NCI-H2107 treated with DMSO at 0.1 percent for 48 hours (cell line): ENCODE measurements around the gene LRRC61.
"Not testable (repeated sequence)": the region's sequence is repeated elsewhere in the genome, so short reads cannot be mapped to it uniquely, and the experiment has no call there.

Experiments used
- DNase-seq: peaks from one replicate; lab custom pipeline; 2025; ENCODE audit not compliant: unreplicated experiment; lab: John Stamatoyannopoulos, UW

Gene LRRC61

DNA sequence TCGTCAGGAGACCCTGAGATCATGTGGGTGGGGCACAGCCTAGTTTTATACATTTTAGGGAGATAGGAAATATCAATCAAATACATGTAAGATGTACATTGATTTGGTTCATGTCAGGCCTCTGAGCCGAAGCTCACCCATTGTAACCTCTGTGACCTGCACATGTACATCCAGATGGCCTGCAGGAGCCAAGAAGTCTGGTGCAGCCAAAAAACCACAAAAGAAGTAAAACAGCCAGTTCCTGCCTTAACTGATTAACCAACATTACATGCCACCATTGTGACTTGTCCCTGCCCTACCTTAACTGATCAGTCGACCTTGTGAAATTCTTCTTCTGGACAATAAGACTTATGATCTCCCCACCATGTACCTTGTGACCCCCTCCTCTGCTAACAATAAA, 16.0 kb upstream of the LRRC61 start:
- DNase-seq, result no peak

DNA sequence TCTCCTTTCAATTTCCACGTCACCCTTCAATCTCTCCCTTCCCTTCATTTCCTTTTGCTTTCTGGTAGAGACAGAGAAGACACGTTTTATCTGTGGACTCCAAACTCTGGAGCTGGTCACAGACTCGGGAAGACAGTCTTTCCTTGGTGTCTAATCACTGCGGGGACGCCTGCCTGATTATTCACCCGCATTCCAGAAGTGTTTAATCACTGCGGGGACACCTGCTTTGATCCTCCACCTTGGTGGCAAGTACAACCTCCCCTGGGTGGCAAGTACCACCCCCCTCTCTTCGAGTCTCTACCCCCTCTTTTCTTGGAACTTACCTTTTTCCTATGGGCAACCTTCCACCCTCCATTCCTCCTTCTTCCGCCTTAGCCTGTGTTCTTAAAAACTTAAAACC, 15.3 kb upstream of the LRRC61 start:
- DNase-seq, result no peak

DNA sequence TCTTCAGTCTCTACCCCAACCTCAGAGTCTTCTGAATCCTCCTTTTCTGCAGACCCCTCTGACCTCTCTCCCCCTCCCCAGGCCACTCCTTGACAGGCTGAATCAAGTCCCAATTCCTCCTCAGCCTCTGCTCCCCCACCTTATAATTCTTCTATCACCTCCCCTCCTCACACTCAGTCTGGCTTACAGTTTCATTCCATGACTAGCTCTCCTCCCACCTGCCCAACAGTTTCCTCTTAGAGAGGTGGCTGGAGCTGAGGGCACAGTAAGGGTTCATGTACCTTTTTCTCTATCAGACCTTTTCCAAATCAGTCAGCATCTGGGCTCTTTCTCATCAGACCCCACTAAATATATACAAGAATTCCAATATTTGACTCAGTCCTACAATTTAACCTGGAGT, 14.6 kb upstream of the LRRC61 start:
- no peak for DNase-seq

DNA sequence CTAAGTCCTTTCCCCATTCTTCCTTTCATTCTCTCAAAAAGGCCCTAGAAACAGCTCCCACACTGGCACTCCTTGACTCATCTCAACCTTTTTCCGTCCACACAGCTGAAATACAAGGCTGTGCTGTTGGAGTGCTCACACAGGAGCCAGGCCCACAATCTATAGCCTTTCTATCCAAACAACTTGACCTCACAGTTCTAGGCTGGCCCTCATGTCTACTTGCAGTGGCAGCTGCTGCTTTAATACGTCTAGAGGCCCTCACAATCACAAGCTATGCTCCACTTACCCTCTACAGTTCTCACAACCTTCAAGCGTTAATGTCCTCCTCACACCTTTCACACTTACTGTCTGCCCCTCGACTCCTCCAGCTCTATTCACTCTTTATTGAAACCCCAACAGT, 12.0 kb upstream of the LRRC61 start:
- no peak for DNase-seq

DNA sequence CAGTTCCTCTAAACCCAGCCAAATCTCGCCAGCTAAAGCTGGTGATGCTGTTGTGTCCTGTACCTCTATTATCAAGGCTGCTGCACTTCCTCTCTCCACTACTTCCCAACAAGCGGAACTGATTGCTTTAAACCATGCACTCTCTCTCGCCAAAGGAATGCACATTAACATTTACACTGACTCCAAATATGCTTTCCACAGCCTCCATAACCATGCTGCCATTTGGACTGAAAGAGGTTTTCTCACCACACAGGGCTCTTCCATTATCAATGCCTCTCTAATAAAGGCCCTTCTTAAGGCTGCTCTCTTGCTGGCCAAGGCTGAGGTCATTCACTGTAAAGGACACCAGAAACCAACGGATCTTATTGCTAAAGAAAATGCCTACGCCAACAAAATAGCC, 11.4 kb upstream of the LRRC61 start:
- no peak for DNase-seq

DNA sequence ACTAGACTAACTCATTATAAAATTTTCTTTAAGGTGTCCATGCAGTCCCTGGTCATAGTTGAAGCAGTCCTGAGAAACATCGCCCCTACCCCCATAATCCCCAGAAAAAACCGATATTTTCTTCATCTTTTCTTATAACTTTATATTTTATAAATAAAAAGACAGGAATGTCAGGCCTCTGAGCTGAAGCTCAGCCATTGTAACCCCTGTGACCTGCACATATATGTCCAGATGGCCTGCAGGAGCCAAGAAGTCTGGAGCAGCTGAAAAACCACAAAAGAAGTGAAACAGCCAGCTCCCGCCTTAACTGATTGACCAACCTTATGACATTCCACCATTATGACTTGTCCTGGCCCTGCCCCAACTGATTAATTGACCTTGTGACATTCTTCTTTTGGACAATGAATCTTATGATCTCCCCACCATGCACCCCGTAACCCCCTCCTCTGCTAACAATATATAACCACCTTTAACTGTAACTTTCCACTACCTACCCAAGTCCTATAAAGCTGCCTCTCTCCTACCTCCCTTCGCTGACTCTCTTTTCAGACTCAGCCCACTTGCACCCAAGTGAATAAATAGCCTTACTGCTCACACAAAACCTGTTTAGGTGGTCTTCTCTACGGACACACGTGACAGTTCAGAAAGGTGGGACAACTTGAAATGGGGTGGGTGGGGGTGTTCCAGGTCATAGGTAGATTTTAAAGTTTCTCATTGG, 10.3 kb upstream of the LRRC61 start:
- DNase-seq, result not testable (repeated sequence)

DNA sequence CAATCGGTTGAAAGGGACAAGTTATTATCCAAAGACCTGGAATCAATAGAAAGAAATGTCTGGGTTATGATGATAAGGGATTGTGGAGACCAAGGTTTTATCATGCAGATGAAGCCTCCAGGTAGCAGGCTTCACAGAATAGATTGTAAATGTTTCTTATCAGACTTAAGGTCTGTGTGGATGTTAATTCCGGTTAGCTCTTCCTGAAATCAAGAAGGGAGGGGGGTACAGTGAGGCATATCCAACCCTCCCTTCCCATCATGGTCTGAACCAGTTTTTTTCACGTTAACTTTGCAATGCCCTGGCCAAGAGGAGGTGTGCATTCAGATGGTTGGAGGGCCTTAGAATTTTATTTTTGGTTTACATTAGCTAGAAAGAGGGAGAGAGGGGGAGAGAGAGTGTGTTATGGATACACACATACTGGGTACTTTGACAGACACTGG, 9.8 kb upstream of the LRRC61 start:
- no peak for DNase-seq

DNA sequence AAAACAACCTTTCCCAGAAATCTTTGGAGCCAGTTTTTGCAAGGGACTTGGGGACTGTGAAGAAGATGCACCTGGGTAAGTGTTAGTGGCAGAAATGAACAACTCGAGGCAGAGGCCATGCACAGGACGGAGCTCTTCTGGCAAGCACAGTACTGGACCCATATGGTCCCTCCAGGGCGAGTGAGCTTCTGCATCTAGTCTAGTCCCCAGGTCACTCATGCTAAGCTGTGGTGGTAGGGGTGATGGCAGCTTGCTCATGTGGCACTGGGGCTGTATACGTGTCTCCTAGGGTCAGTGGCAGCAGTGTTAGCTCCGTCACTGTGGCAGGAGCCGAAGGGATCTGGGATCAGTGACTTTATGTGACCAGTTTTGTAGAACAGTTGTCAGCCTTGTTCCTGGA, 9.3 kb upstream of the LRRC61 start:
- DNase-seq, result no peak

DNA sequence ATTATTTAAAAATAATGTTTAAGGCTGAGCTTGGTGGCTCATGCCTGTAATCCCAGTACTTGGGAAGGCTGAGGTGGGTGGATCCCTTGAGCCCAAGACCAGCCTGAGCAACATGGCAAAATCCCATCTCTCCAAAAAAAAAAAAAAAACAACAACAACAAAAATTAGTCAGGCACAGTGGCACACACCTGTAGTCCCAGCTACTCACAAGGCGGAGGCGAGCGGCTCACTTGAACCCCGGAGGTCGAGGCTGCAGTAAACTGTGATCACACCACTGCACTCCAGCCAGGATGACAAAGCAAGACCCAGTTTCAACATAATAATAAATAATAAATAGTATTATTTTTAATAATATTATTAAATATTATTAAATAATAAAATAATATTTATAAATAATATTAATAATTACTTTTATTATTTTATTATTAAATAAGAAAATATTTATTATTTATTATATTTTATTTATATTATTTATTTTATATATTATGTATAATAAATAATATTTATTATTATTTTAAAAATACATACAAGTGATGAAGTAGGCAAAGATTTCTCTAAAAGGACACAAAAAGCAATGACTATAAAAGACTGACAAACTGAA, 8.4 kb upstream of the LRRC61 start:
- no peak for DNase-seq

DNA sequence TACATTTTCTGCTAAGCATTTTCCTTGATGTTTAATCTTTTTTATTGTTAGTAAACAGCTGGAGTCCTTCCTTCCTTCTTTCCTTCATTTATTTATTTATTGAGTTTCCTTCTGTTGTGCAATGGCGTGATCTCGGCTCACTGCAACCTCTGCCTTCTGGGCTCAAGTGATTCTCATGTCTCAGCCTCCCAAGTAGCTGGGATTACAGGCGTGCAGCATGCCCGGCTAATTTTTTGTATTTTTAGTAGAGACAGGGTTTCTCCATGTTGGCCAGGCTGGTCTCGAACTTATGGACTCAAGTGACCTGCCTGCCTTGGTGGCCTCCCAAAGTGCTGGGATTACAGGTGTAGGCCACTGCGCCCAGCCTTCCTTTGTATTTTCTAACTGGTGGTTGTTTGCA, 6.2 kb upstream of the LRRC61 start:
- DNase-seq, result not testable (repeated sequence)

DNA sequence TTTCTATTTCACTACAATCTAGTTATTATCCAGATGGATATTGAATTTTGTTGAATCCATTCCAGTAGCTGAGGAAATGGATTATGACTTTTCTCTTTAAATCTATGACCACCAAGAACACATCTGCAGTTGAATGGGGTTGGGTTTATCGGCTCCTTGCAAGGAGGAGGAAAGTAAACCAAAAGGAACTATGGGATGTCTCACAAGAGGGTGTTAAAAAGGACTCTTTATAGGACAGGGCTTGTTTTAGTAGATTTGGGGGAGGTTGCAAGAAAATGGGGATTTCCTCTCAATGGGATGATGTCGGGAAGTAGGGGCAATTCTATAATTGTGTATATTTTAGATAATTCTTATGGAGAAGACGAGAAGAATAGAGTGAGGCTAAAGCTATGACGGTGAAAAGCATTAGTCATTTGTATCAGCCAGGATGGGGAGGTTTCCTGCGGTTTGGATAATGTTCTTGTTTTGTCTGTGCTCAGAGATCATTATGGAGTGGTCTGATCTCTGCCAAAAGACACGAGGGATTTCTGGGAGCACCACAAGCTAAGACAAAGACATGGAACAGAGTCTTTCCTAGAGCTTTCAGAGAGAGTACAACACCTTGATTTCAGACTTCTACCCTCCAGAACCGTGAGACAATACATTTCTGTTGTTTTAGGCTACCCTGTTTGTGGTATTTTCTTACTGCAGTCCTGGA, 5.3 kb upstream of the LRRC61 start:
- no peak for DNase-seq

DNA sequence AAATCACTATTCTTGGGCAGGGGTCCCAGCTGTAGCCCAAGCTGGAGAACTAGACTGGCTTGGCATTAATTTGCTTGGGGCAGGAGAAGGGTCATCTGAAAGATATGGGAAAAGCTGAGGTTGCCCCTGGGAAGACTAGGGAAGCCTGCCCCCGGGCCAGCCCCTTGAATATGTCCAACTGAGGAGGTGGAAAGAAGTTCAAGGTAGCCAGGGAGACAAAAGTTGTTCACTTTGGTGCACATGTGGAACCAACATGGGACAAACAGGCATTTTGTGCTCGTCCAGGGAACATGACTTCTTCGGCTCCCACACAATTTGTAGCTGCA, 1.4 kb upstream of the LRRC61 start:
- DNase-seq, result no peak

DNA sequence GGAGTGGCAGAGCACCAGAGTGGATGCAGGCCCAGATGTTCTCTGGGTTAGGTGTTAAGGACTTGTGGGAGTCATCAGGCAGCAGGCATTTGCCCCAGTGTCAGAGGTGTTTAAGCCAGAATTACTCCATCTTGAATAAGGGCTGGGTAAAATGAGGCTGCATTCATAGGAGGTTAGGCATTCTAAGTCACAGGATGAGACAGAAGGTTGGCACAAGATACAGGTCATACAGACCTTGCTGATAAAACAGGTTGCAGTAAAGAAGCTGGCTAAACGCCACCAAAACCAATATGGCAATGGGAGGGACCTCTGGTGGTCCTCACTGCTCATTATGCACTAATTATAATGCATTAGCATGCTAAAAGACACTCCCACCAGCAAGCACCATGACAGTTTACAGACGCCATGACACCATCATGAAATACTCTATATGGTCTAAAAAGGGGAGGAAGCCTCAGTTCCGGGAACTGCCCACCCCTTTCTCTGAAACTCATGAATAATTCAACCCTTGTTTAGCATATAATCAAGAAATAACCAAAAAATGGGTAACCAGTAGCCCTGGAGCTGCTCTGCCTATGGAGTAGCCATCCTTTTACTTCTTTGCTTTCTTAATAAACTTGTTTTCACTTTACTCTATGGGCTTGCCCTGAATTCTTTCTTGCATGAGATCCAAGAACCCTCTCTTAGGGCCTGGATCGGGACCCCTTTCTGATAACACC, 882 bp upstream of the LRRC61 start:
- no peak for DNase-seq

DNA sequence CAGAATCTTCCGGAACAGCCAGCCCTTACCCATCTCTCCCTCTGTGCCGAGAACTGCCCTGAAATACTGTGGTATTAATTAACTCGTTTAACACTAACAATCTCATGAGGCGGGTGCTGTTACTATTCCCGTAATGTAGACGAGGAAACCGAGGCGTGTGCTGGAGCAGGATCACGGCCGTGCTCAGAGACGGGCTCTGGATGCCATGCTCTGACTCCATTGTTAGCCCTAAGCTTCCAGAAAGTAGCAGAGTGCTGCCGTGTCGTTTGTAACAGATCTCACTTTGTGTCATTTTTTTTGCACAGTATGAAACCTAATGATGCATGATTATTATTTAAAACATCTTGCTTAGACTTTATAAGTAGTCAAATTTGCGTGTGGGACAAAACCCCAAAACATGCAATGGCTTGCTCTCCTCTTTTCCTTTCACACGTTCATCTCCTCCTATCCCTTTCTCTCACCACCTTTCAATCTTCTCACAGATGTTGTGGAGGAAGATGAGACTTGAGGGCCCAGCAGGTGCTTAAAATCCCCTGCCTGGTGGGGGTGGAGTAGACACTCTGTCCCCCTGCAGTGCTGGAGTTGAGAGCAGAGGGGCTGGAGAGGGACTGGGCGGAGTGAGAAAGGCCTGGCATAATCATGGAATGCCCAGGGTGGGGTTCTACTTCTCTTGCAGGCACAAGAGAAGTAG, 672 bp downstream of the LRRC61 start:
- peak; percentile 58 for DNase-seq

DNA sequence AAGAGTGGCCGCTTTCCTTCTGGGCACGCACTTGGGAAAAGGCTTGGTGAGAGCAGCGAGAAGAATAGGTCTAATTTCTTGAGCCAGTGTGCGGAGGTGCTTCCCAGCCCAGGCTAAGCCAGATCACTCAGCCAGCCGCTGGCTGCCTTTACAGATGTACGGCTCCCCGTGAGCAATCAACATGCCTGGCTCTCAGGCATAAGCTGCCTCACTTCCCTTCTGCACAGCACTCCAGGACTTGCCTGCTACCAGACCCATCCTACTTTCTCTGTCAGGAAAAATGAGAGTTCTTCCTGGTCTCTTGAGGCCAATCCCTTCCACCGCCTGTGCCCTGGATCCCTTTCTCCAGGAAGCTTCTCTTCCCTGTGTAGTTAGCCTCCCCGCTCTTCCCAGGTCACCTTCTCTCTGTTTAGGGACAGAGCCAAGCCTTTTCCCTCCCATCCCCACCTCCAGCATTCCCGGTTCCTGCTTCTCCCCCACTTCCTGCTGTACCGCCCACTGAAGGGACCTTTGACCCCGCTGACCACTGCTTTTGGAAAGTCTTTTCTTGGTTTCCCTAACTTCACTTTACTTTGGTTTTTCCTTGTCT, 1.3 kb downstream of the LRRC61 start:
- peak; percentile 34 for DNase-seq

DNA sequence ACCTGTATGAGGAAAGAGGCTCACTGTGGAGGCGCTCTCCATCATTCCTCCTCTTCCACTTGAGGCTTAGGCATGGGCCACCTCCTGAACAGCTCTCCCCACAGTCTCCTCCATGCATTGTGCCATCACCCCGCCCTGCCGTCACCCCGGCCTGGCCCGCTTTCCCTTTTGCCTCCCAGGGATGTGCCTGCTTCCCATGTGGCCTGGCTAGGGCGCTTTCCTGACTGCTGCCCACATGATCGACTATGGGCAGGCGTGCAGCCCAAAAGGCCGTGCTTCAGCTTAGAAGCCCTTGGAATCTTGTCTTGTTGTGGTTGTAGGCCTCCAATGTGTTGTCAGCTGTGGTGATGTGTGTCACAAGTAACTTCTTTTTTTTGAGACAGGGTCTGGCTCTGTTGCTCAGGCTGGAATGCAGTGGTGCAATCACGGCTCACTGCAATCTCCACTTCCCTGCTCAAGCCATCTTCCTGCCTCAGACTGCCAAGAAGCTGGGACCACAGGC, 2.0 kb downstream of the LRRC61 start:
- DNase-seq, result no peak

DNA sequence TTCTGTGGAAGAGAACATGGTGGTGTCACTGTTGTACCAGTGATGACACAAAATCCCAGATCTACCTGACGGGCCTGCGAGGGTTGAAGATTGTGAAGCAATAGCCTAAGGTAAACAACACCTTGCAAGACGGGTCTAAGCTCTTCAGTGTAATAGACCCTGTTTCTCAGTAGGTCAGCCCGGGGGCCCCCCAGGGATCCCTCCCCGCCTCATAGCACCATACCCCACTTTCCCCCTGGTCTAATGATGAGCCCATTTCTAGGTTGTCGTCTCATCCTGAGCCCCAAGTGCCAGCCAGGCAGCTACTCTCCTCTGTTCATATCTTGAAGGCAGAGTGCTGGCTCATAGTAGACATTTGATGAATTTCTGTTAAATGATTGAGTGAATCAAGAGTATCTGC, 2.7 kb downstream of the LRRC61 start:
- no peak for DNase-seq

DNA sequence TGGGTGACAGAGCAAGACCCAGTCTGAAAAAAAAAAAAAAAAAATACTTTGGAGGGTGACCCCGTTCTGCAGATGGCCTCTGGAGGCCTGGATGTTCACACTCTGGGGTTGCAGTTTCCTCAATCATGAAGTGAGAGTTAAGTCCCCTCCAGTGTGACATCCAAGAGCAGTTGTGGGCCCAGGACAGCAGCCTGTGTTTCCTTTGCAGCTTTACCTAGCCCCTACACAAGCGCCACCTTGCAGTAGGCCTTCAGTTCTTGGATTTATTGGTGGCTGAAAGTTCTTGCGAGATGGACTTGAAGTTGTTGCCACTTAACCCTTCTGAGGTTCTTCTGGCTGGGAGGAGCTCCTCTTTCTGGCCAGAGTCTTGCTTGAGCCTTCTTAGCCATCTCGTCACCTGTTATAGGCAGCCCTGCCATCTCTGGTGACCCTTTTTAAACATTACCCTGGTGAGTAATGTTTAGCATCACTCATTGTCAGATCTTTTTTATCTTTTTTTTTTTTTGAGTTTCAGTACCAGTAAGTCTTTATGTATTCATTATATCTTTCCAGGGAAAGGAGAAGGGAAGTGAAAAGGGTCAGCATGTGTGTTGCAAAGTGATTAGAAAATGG, 3.6 kb downstream of the LRRC61 start:
- no peak for DNase-seq

DNA sequence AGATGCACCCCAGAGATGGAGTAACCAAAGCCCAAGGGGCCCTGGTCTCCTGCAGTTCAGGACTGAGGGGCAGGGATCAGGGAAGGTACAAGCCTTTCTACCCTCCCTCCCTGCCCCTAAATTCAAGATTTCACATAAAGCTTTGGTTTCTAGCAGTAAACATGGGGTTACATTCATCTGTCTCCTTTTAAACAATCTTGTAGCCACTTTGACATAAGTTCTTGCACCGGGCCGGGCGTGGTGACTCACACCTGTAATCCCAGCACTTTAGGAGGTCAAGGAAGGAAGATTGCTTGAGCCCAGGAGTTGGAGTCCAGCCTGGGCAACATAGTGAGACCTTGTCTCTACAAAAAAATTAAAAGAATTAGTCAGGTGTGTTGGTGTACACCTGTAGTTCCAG, 4.2 kb downstream of the LRRC61 start:
- DNase-seq, result no peak
